ENCODE data around the gene TAS2R38.

TAS2R38 gene

GRCh38 chr7:141975806-141976523 lies 2.4 kb upstream of the TAS2R38 start:
- DNase-seq, result no peak

GRCh38 chr7:141974831-141975230 lies 1.3 kb upstream of the TAS2R38 start:
- no peak for DNase-seq

- DNase-seq, result no peak
Measured at GRCh38 chr7:141960687-141961422, 12.7 kb downstream of the TAS2R38 start.

GRCh38 chr7:141956084-141956483 lies 17.5 kb downstream of the TAS2R38 start:
- DNase-seq, result no peak

- no peak for DNase-seq
Measured at GRCh38 chr7:141954334-141954733, 19.2 kb downstream of the TAS2R38 start.

- no peak for DNase-seq
Measured at GRCh38 chr7:141952461-141952860, 21.1 kb downstream of the TAS2R38 start.

GRCh38 chr7:141950806-141951205 lies 22.8 kb downstream of the TAS2R38 start:
- DNase-seq, result no peak

- no peak for DNase-seq
Measured at GRCh38 chr7:141949911-141950310, 23.7 kb downstream of the TAS2R38 start.

- no peak for DNase-seq
Measured at GRCh38 chr7:141949451-141949850, 24.1 kb downstream of the TAS2R38 start.

GRCh38 chr7:141949021-141949420 lies 24.6 kb downstream of the TAS2R38 start:
- no peak for DNase-seq

- DNase-seq, result no peak
Measured at GRCh38 chr7:141946796-141947195, 26.8 kb downstream of the TAS2R38 start, which contains the start of gene CLEC5A. CLEC5A (minus strand) TSS chr7:141946974; CDS start chr7:141946292, 682 bp downstream.

GRCh38 chr7:141945356-141945755 lies 28.2 kb downstream of the TAS2R38 start:
- DNase-seq, result no peak

GRCh38 chr7:141944811-141945210 lies 28.8 kb downstream of the TAS2R38 start:
- DNase-seq, result no peak

- DNase-seq, result no peak
Measured at GRCh38 chr7:141943846-141944245, 29.7 kb downstream of the TAS2R38 start.

- no peak for DNase-seq
Measured at GRCh38 chr7:141941075-141941474, 32.5 kb downstream of the TAS2R38 start.

- no peak for DNase-seq
Measured at GRCh38 chr7:141930211-141930610, 43.4 kb downstream of the TAS2R38 start.

- DNase-seq, result no peak
Measured at GRCh38 chr7:141928845-141929195, 44.8 kb downstream of the TAS2R38 start.

GRCh38 chr7:141928146-141928844 lies 45.3 kb downstream of the TAS2R38 start:
- DNase-seq, result no peak
